Nephron progenitor cell (in vitro differentiated cells): ENCODE measurements around the gene RECK.
A peak's percentile ranks its signal among the peaks of the same experiment; 100 is the strongest.

Source experiments
- DNase-seq: peaks from one replicate; pipeline ENCODE4 v3.0.0; 2021
- H3K27ac Mint-ChIP-seq: 2 replicates; pipeline ENCODE4 v1.8.0; 2021; ENCODE audit warnings: mild to moderate bottlenecking, moderate library complexity, mixed read lengths
- H3K27me3 Mint-ChIP-seq: 2 replicates; pipeline ENCODE4 v1.8.0; 2021; ENCODE audit warnings: mild to moderate bottlenecking, low read depth, mixed read lengths; ENCODE audit not compliant: poor library complexity
- H3K36me3 Mint-ChIP-seq: 2 replicates; pipeline ENCODE4 v1.8.0; 2021; ENCODE audit warnings: low read depth, mixed read lengths
- H3K4me1 Mint-ChIP-seq: 2 replicates; pipeline ENCODE4 v1.8.0; 2021; ENCODE audit warnings: mixed read lengths
- H3K4me3 Mint-ChIP-seq: 2 replicates; pipeline ENCODE4 v1.8.0; 2021; ENCODE audit warnings: mild to moderate bottlenecking, moderate library complexity, mixed read lengths
- H3K9me3 Mint-ChIP-seq: 2 replicates; pipeline ENCODE4 v1.8.0; 2021; ENCODE audit warnings: mild to moderate bottlenecking, moderate library complexity, mixed read lengths
- TF ChIP-seq, protein P1 (sequence below): fragments of 200-600 bp; sonication (generic); IDR thresholded peaks from 2 replicates; pipeline ENCODE4 v1.5.0; 2021; ENCODE audit warnings: antibody characterized with exemption

Gene RECK

DNA sequence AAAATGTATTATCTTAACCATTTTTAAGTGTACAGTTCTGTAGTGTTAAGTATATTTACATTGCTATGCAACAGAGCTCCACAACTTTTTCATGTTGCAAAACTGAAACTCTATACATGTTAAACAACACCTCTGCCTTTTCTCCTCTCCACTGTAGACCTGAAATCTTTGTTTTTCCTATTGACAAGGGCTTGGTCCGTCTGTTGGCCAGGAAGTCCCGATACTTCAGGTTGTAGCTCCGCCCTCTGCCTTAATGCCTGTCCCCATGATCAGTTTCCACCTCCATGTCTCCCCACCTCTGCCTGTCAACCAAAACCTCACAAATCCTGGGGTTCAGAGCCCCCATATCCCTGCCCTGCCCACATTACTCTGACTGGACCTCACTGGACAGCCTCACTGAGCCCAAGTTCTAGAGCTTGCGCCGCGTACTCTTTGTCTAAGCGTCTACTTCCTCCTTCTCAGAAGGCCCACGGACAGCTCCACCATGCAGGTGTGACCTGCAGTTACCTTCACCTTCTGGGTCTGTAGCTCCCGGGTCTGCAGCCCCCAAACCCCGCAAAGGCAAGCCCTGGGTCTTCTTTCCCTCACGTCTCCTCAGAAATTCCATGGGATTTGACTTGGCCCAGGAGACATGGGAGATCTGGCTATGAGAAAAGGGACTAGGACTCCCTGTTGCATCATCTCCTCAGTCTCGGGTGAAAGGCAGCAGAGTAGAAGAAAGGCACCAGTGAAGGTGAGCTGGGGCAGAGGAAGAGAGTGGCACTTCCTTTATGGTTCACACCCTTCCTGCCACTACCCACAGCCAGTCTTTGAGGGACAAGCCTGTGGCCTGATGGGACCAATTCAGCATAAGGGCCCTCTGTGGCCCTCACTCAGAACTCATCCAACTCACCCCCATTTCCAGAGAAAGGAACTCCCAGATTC, 107.9 kb downstream of the RECK start:
- peaks cover 4% of the 10 kb centered on the region for H3K27me3 Mint-ChIP-seq
- peaks cover 35% of the 10 kb centered on the region for H3K36me3 Mint-ChIP-seq
- peaks cover 14% of the 10 kb centered on the region for H3K9me3 Mint-ChIP-seq
- TF ChIP-seq, protein P1, sequence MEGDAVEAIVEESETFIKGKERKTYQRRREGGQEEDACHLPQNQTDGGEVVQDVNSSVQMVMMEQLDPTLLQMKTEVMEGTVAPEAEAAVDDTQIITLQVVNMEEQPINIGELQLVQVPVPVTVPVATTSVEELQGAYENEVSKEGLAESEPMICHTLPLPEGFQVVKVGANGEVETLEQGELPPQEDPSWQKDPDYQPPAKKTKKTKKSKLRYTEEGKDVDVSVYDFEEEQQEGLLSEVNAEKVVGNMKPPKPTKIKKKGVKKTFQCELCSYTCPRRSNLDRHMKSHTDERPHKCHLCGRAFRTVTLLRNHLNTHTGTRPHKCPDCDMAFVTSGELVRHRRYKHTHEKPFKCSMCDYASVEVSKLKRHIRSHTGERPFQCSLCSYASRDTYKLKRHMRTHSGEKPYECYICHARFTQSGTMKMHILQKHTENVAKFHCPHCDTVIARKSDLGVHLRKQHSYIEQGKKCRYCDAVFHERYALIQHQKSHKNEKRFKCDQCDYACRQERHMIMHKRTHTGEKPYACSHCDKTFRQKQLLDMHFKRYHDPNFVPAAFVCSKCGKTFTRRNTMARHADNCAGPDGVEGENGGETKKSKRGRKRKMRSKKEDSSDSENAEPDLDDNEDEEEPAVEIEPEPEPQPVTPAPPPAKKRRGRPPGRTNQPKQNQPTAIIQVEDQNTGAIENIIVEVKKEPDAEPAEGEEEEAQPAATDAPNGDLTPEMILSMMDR: no peak
- no peak overlapping the region for H3K4me3 Mint-ChIP-seq
- peak overlapping the region; percentile 30 for H3K27ac Mint-ChIP-seq
- DNase-seq: no peak
- peaks cover 48% of the 10 kb centered on the region for H3K4me1 Mint-ChIP-seq

DNA sequence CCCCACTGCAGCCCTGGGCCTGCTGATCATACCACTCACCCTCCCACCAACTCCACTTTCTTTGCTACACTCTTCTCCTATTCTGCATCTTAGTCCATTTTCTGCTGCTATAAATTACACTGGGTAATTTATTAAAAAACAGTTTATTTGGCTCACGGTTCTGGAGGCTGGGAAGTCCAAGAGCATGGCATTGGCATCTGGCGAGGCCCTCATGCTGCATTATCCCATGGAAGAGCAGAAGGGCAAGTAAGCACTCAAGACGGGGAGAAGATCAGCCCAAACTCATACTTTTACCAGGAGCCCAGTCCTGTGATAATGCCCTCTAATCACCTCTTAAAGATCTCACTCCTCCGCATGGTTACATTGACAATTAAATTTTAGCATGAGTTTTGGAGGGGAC, 109.3 kb downstream of the RECK start:
- TF ChIP-seq, protein P1: no peak
- Mint-ChIP-seq H3K27ac (no peak overlapping the region), H3K4me1 (peaks cover 35% of the 10 kb centered on the region), H3K36me3 (peaks cover 35% of the 10 kb centered on the region), H3K9me3 (peaks cover 14% of the 10 kb centered on the region), H3K4me3 (no peak overlapping the region), H3K27me3 (no peaks in the 10 kb centered on the region)
- no peak for DNase-seq

DNA sequence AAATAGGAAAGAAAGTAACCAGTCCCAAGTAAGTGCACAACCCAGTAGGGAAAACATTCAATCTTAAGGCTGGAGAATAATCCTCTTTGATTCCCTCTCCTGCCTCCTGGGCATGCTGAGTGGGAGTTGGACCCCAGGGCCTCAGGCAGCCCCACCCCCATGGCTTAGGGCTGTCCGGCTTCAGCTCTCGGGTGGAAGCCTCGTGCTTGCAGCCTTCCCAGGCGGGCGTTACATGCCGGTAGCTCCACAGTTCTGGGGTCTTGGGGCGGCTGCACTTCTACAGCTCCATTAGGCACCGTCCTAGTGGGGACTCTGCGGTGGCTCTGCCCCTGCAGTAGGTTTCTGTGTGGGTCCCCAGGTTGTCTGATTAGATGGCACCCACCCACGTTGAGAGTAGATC, 109.9 kb downstream of the RECK start:
- H3K4me3 Mint-ChIP-seq: no peak overlapping the region
- no peak for DNase-seq
- H3K4me1 Mint-ChIP-seq: peaks cover 28% of the 10 kb centered on the region
- TF ChIP-seq, protein P1: no peak
- peaks cover 35% of the 10 kb centered on the region for H3K36me3 Mint-ChIP-seq
- H3K27ac Mint-ChIP-seq: no peak overlapping the region
- H3K27me3 Mint-ChIP-seq: no peaks in the 10 kb centered on the region
- H3K9me3 Mint-ChIP-seq: peaks cover 14% of the 10 kb centered on the region

DNA sequence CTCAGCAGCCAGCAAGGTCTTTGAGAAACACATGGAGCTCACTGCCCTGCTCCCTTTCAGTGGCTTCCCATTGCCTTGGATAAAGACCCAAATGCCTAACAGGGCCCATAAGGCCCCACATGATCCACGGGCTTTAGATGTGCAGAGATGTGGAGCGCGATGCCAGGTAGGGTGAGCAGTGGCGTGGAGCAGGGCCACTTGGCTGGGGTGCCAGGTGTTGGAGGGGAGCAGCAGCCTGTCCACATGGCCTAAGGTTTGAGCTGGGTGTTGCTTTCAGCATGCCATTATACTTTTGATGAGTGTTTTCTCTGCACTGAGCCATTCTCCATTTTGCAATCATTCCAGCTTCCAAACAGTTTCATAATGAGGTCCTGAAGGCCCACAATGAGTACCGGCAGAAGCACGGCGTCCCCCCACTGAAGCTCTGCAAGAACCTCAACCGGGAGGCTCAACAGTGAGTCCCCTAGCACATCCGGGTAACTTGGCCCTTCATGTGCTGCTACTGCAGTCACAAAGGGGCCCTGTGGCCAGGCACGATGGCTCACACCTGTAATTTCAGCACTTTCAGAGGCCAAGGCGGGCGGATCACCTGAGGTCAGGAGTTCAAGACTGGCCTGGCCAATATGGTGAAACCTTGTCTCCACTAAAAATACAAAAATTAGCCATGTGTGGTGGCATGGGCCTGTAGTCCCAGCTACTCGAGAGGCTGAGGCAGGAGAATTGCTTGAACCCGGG, 110.9 kb downstream of the RECK start:
- DNase-seq: no peak
- Mint-ChIP-seq H3K36me3 (peaks cover 35% of the 10 kb centered on the region), H3K4me1 (peaks cover 18% of the 10 kb centered on the region), H3K4me3 (no peak overlapping the region), H3K27ac (no peak overlapping the region), H3K9me3 (peaks cover 14% of the 10 kb centered on the region), H3K27me3 (no peaks in the 10 kb centered on the region)
- TF ChIP-seq, protein P1: no peak

DNA sequence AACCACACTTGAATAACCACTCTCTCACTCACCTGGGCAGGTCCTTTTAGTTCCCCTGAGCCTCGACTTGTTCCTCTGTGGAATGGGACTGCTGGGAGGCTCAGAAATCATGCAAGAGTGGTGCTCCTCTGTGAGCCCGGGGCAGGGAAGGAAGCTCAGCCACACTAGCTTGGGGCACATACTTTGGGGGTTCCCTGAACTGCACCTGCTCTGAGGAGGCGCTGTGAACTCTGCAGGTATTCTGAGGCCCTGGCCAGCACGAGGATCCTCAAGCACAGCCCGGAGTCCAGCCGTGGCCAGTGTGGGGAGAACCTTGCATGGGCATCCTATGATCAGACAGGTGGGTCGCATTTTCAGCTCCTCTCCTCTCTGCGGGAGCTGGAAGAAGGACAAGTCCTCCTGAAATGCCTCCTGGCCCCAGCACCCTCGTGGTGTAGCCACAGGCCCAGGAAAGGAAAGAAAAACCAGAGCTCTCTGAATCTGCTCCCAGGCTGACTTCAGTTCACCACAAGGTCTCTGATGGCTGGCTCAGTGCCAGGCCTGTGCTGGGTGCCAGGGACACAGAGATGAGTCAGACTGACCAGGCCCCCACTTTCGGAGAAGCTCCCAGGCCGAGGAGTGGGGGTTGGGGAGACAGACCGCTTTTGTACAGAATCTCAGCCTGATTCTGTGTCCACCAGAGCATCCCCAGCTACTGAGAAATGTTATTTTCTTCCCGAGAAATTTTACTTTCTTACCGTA, 111.8 kb downstream of the RECK start:
- H3K27ac Mint-ChIP-seq: no peak overlapping the region
- H3K9me3 Mint-ChIP-seq: peaks cover 14% of the 10 kb centered on the region
- TF ChIP-seq, protein P1: no peak
- H3K4me3 Mint-ChIP-seq: no peak overlapping the region
- no peaks in the 10 kb centered on the region for H3K27me3 Mint-ChIP-seq
- H3K36me3 Mint-ChIP-seq: peaks cover 35% of the 10 kb centered on the region
- no peak for DNase-seq
- peaks cover 14% of the 10 kb centered on the region for H3K4me1 Mint-ChIP-seq
